ENCODE data around the gene DGKI. TPM values are rescaled to one million over a fixed set of nuclear protein-coding genes. Genes with fewer than 3 reads are reported as not detected.

Gene DGKI
- total RNA-seq, 3 donors from 2014 or later (not counting 1 experiment from before 2014, with no cell fraction given) = 0.53 TPM; not detected in 2

DNA sequence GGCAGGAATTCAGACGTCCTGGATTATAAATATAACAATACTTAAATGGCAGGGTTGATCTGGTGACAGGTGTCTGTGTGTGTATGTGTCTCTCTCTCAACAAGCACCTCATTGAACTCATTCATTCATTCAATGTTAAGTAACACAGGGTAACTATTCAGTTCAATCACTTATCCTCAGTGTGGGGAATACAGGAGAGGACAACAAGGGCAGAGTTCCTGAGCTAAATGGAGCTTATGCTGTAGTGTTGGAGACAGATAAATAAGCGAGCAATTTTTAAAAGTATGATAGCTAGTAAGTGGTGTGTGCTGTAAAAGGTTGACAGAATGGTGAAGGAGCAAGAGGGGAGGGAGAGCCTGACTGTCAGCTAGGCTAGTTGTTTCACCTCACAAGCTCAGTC lies 178.4 kb downstream of the DGKI start:
- H3K4me3 Mint-ChIP-seq = no peak overlapping the region
- WGBS (ENCODE audit: insufficient coverage) = 77% methylated on average over 1 of the region's 2 CpGs

DNA sequence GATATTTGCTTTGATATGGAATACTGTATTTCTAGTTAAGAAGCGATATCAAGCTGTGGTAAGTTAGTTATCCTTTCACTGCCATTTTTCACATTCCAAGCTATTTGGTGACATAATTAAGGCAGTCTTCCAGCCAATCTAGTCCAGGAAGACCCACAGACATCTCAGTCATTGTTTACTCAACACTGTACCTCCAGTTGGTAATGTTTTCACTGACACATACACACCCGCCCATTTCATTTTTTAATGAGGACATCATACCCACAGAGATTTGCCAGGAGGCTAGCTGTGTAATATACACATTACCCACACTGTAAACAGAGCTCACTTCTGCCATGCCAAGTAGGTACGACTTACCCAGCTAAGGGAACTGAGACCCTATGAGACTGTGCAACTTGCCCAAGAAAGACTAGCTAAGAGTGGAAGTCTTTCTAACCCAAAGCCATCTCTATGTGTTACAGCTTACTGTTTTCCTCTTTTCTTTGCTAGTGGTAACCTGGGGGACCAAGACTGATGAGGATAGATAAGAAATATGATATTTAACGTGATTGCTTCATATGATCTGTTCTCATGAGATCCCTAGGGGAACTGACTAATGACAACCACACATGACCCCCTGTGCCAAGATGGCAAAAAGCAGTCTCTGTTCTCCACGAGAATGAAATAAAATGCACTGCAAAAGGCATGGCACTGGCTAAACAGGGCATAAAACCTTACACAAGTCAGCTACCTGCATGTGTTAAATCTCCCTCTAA lies 179.0 kb downstream of the DGKI start:
- ATAC-seq (no peak), DNase-seq (no peak)
- no peak overlapping the region for H3K4me3 Mint-ChIP-seq
- no peak overlapping the region for H3K27ac Mint-ChIP-seq
- H3K36me3 ChIP-seq (ENCODE audit: control insufficient read depth, insufficient read depth, low read length) = no peaks in the 10 kb centered on the region
- H3K27ac ChIP-seq (ENCODE audit: low read length) = no peak overlapping the region
- 79% methylated on average over 4 of the region's 5 CpGs for WGBS (ENCODE audit: insufficient coverage)
- no peaks in the 10 kb centered on the region for H3K4me1 ChIP-seq (ENCODE audit: control insufficient read depth, insufficient read depth, low read length)
- H3K9me3 ChIP-seq (ENCODE audit: control insufficient read depth, insufficient read depth, low read length) = no peaks in the 10 kb centered on the region
- no peaks in the 10 kb centered on the region for H3K4me1 Mint-ChIP-seq
- no peaks in the 10 kb centered on the region for H3K36me3 Mint-ChIP-seq
- H3K9me3 Mint-ChIP-seq = no peaks in the 10 kb centered on the region
- TF ChIP-seq, protein P1, sequence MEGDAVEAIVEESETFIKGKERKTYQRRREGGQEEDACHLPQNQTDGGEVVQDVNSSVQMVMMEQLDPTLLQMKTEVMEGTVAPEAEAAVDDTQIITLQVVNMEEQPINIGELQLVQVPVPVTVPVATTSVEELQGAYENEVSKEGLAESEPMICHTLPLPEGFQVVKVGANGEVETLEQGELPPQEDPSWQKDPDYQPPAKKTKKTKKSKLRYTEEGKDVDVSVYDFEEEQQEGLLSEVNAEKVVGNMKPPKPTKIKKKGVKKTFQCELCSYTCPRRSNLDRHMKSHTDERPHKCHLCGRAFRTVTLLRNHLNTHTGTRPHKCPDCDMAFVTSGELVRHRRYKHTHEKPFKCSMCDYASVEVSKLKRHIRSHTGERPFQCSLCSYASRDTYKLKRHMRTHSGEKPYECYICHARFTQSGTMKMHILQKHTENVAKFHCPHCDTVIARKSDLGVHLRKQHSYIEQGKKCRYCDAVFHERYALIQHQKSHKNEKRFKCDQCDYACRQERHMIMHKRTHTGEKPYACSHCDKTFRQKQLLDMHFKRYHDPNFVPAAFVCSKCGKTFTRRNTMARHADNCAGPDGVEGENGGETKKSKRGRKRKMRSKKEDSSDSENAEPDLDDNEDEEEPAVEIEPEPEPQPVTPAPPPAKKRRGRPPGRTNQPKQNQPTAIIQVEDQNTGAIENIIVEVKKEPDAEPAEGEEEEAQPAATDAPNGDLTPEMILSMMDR (IDR thresholded peaks at IDR 0.05) = no peak
- H3K27me3 ChIP-seq (ENCODE audit: control insufficient read depth, insufficient read depth, low read length) = no peaks in the 10 kb centered on the region
- intact Hi-C loops (cut with micrococcal nuclease) = no loop called here
- H3K27me3 Mint-ChIP-seq (ENCODE audit: low read depth in 2 of 2) = peaks cover 6 to 14% of the 10 kb centered on the region in 2 donors
- H3K4me3 ChIP-seq (ENCODE audit: low read length) = no peak overlapping the region

More for the DNA sequence above, 178.4 kb downstream of the DGKI start:
- Mint-ChIP-seq H3K27ac (no peak overlapping the region), H3K9me3 (no peaks in the 10 kb centered on the region), H3K36me3 (no peaks in the 10 kb centered on the region), H3K27me3 (ENCODE audit: low read depth in 2 of 2) (peaks cover 6 to 8% of the 10 kb centered on the region in 2 donors), H3K4me1 (no peaks in the 10 kb centered on the region)
- Histone ChIP-seq H3K9me3 (ENCODE audit: control insufficient read depth, insufficient read depth, low read length) (no peaks in the 10 kb centered on the region), H3K36me3 (ENCODE audit: control insufficient read depth, insufficient read depth, low read length) (no peaks in the 10 kb centered on the region), H3K4me3 (ENCODE audit: low read length) (no peak overlapping the region), H3K27ac (ENCODE audit: low read length) (no peak overlapping the region), H3K27me3 (ENCODE audit: control insufficient read depth, insufficient read depth, low read length) (no peaks in the 10 kb centered on the region), H3K4me1 (ENCODE audit: control insufficient read depth, insufficient read depth, low read length) (no peaks in the 10 kb centered on the region)
- TF ChIP-seq, protein P1 (IDR thresholded peaks at IDR 0.05) = no peak
- DNase-seq (no peak), ATAC-seq (no peak)
- intact Hi-C loops (cut with micrococcal nuclease) = no loop called here

GRCh38 chr7:137664846-137665245 lies 181.9 kb downstream of the DGKI start:
- Mint-ChIP-seq H3K4me3 (no peak overlapping the region), H3K36me3 (no peaks in the 10 kb centered on the region), H3K9me3 (no peaks in the 10 kb centered on the region), H3K27me3 (ENCODE audit: low read depth in 2 of 2) (peaks cover 3 to 14% of the 10 kb centered on the region in 2 donors), H3K4me1 (no peaks in the 10 kb centered on the region), H3K27ac (no peak overlapping the region)
- Histone ChIP-seq H3K9me3 (ENCODE audit: control insufficient read depth, insufficient read depth, low read length) (no peaks in the 10 kb centered on the region), H3K36me3 (ENCODE audit: control insufficient read depth, insufficient read depth, low read length) (no peaks in the 10 kb centered on the region), H3K4me3 (ENCODE audit: low read length) (no peak overlapping the region), H3K4me1 (ENCODE audit: control insufficient read depth, insufficient read depth, low read length) (no peaks in the 10 kb centered on the region), H3K27me3 (ENCODE audit: control insufficient read depth, insufficient read depth, low read length) (no peaks in the 10 kb centered on the region), H3K27ac (ENCODE audit: low read length) (no peak overlapping the region)
- TF ChIP-seq, protein P1 (IDR thresholded peaks at IDR 0.05) = no peak
- WGBS (ENCODE audit: insufficient coverage) = 21% methylated on average over 4 of the region's 4 CpGs
- DNase-seq (no peak), ATAC-seq (no peak)
- intact Hi-C loops (cut with micrococcal nuclease) = no loop called here

DNA sequence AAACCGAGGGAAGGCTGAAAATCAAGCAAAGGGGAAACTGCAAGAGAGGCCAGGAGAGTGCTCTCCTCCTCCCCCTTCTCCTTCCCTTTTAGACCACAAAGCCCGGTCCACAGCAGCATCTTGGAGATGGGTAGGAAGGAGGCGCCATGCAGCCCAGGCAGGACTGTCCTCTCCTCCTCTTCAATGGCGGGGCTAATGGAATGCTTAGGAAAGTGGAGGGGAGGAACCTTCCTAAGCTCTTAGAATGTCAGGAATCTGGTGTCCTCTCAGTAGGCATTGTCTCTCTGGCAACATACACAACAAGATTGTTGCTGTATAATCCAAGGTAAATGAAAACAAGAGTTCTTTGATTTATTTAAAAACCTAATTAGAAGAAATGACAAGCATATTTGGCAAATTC lies 185.1 kb downstream of the DGKI start:
- H3K4me1 ChIP-seq (ENCODE audit: control insufficient read depth, insufficient read depth, low read length) = no peaks in the 10 kb centered on the region
- no peak overlapping the region for H3K4me3 ChIP-seq (ENCODE audit: low read length)
- Mint-ChIP-seq H3K9me3 (no peaks in the 10 kb centered on the region), H3K27me3 (ENCODE audit: low read depth in 2 of 2) (peaks cover 0 to 14% of the 10 kb centered on the region in 2 donors), H3K27ac (no peak overlapping the region), H3K36me3 (no peaks in the 10 kb centered on the region), H3K4me1 (no peaks in the 10 kb centered on the region), H3K4me3 (no peak overlapping the region)
- ATAC-seq (no peak), DNase-seq (no peak)
- intact Hi-C loops (cut with micrococcal nuclease) = no loop called here
- H3K27me3 ChIP-seq (ENCODE audit: control insufficient read depth, insufficient read depth, low read length) = no peaks in the 10 kb centered on the region
- H3K36me3 ChIP-seq (ENCODE audit: control insufficient read depth, insufficient read depth, low read length) = no peaks in the 10 kb centered on the region
- WGBS (ENCODE audit: insufficient coverage) = 54% methylated on average over 2 of the region's 4 CpGs
- H3K9me3 ChIP-seq (ENCODE audit: control insufficient read depth, insufficient read depth, low read length) = no peaks in the 10 kb centered on the region
- TF ChIP-seq, protein P1 (IDR thresholded peaks at IDR 0.05) = no peak
- no peak overlapping the region for H3K27ac ChIP-seq (ENCODE audit: low read length)

All from natural killer cell (primary cell).